T-helper 1 cell (primary cell): ENCODE measurements around the gene ARL10.
"Not testable (repeated sequence)": the region's sequence is repeated elsewhere in the genome, so short reads cannot be mapped to it uniquely, and the experiment has no call there.

Experiments used
- DNase-seq, 5 donors: peaks; one replicate each; pipeline ENCODE4 v3.0.0-alpha.2; 2012 to 2020

The ARL10 gene

DNA sequence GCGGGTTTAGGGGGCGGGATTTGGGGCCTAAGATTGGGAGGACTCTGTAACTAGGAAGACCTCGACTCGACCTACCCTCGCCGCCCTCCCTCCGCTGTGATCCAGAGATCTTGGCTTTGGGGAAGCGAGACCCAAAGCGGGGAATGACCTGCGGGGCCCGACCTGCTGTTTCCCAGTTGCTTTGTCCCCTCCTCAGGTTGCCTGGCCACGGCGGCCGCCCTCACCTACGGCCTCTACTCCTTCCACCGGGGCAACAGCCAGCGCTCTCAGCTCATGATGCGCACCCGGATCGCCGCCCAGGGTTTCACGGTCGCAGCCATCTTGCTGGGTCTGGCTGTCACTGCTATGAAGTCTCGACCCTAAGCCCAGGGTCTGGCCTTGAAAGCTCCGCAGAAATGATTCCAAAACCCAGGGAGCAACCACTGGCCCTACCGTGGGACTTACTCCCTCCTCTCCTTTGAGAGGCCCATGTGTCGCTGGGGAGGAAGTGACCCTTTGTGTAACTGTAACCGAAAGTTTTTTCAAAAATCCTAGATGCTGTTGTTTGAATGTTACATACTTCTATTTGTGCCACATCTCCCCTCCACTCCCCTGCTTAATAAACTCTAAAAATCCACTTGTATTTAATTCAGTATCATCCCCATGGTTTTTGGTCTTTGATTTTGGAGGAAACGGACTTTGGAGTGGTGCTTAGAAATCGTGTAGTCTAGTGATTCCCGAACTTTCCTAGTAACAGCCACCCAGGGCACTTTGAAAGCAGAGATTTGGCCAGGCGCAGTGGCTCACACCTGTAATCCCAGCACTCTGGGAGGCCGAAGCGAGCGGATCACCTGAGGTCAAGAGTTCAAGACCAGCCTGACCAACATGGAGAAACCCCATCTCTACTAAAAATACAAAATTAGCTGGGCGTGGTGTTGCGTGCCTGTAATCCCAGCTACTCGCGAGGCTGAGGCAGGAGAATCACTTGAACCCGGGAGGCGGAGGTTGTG is 24.1 kb downstream of the ARL10 start:
- no peak for DNase-seq

DNA sequence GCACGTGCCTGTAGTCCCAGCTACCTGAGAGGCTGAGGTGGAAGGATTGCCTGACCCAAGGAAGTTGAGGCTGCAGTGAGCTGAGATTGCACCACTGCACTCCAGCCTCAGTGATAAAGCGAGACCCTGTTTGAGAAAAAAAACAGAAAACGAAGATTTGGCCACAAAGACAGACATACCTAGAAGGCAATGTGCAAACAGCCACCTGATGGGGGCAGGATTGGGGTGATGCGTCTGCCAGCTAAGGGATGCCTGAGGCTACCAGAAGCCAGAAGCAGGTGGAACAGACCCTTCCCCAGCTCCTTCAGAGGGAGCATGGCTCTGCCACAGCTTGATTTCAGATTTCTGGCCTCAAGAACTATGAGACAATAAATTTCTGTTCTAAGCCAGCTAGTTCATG is 26.2 kb downstream of the ARL10 start:
- DNase-seq, result no peak

- DNase-seq, result no peak
These were observed 26.7 kb downstream of the ARL10 start for GRCh38 chr5:176391999-176392398.

GRCh38 chr5:176392526-176392925 is 27.2 kb downstream of the ARL10 start:
- DNase-seq, result no peak

GRCh38 chr5:176394096-176394495 is 28.8 kb downstream of the ARL10 start:
- no peak for DNase-seq

DNA sequence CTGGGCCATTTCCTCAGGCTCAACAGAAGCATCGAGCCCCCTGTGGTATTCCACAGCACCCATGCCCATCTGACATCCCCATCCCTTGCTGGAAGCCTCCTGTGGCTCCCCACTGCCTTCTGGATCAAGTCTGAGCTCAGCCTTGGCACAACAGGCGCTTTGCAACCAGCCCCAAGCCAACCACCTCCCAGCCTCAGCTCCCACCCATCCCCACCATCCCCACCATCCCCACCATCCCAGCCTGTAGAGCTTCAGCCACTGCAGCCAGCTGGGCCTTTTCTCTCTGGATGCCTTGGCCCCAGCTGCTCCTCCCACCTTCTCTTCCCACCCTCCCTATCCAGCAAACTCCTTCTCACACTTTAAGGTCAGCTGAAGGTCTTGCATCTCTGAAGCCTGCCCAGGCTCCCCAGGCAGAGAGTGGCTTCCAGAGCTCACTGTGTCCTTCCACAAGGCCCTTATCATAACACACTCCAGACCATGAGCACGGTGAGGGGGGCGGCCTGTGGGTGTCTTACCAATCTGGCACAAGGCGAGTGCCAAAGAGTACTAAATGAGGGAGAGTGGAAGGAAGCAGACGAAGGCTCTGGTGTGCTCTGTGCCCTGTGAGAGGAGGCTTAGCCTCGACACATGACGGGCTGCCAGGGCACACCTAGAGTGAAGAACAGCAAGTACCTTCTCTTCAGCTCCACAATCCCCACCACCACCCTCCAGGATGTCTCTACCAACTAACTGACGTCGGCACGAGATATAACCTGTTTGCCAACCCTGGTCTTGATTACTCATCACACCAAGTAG is 29.8 kb downstream of the ARL10 start:
- no peak for DNase-seq

GRCh38 chr5:176396330-176396729 is 31.0 kb downstream of the ARL10 start:
- no peak for DNase-seq

GRCh38 chr5:176397736-176398420 is 32.6 kb downstream of the ARL10 start:
- DNase-seq, result no peak

GRCh38 chr5:176400382-176401156 is 35.3 kb downstream of the ARL10 start:
- DNase-seq, result no peak

DNA sequence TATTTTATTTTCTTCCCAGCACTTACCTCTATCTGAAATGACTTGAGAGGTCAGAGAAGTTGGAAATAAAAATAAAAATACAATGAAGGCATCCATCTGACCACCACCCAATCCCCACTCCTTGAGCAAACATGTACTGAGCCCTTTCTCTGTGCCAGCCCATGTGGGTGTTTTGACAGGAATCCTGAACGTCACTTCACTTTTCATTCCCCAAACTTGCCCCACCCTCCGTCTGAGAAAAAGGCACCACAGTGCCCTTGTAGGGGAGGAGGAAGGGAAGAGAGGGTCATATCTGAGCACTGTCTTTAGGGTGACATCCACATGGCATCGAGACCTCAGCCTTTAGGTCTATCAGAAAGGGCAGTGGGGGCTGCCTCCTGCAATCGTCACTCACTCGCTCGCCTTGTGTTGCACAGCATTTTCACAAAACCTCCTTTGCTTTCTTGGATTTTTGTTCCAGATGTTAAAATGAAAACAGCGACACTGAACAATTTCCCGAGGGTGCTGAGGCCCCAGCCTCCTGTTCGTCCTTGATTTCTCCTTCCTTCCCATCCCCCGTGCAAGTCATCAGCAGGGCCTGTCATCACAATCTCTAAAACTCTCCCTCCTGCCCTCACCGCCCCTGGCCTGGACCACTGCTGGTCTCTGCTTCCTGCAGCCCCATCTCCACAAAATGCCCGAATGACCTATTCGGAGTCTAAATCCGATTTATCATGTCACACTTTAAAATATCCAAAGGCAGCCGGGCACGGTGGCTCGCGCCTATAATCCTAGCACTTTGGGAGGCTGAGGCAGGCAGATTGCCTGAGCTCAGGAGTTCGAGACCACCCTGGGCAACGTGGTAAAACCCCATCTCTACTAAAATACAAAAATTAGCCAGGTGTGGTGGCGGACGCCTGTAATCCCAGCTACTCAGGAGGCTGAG is 36.3 kb downstream of the ARL10 start:
- DNase-seq, result no peak

DNA sequence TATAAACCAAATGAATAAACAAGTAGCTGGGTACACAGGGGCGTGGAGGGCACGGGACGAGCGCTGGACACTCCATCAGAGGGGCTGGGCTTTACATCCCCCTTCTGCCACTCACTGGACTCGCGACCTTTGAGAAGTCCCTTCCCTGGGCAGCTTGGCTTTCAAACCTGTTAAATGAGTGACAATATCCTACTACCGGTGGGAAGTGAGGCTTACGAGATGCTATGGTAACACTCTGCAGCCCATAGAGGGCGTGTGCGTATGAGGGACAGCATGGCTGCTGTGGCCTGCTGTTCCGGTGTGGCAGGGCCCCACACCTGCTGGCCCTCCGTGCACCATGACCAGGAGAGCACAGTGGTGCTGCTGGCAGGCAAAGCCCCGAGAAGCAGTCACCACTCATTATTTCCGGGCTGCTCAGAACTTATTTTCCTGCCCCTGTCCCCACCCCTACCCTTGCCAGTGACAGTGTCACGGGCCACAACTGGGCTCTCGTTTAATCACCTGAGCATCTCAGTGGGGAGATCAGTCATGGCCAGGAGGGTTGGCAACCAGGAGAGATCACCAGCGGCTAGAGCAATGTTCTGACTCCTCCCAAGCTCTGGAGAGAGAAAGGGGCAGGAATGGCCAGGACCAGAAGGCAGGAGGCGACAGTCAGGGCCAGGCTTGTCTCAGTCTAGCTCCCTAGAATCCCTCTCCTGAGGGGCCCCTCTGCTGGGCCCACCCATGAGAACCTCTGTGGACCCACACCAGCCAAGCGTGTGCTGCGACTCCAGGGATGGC is 40.6 kb downstream of the ARL10 start:
- DNase-seq, result no peak

GRCh38 chr5:176406436-176407052 is 41.3 kb downstream of the ARL10 start:
- DNase-seq, result no peak

- no peak for DNase-seq
These were observed 42.4 kb downstream of the ARL10 start for GRCh38 chr5:176407456-176408251.

DNA sequence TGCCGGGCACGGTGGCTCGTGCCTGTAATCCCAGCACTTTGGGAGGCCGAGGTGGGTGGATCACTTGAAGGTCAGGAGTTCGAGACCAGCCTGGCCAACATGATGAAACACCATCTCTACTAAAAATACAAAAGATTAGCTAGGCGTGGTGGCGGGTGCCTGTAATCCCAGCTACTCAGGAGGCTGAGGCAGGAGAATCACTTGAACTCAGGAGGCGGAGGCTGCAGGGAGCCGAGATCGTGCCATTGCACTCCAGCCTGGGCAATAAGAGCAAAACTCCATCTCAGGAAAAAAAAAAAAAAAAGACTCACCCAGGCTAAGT is 42.9 kb downstream of the ARL10 start:
- DNase-seq, result not testable (repeated sequence)

DNA sequence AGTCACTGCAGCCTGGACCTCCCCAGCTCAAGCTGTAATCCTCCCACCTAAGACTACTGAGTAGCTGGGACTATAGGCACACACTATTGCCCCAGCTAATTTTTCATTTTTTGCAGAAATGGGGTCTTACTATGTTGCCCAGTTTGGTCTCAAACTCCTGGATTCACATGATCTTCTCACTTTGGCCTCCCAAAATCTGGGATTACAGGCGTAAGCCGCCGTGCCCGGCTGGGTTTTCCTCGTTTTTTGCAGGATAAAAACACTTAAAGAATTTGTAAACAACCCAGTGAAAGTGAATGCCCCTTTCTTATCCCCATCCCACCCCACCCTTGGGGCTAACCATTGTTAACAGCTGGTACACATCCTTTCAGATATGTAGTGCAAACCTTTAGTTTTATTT is 43.3 kb downstream of the ARL10 start:
- no peak for DNase-seq

DNA sequence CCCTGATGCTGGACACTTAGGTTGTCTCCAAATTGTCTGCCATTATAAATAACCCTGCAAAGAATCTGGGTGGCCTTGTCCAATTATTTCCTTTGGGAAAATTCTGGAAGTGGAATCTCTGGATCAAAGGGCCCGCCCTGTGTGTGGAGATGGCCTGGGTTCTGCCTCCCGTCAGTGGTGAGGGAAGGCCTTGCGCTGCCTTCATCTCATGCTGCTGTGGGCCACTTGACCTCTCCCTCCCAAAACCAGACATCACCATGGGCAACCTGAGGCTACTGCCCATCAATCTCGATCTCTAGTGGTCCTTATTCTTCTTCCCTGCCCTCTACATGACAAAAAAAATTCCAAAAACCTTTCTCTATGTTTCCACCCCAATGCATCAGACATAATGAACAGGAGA is 44.5 kb downstream of the ARL10 start:
- DNase-seq, result no peak

- no peak for DNase-seq
These were observed 45.3 kb downstream of the ARL10 start for GRCh38 chr5:176410486-176411180.

GRCh38 chr5:176412517-176413254 is 47.4 kb downstream of the ARL10 start:
- DNase-seq, result no peak
